GM10266 (cell line): ENCODE results near the gene GRIFIN.

Experiments
- DNase-seq: peaks from one replicate; pipeline ENCODE4 v3.0.0; 2012; ENCODE audit errors: extremely low spot score
- CTCF ChIP-seq: IDR thresholded peaks from 2 replicates; pipeline ENCODE4 v1.5.1; 2012; ENCODE audit warnings: mild to moderate bottlenecking, low read depth; ENCODE audit not compliant: control insufficient read depth, insufficient read depth; ENCODE audit errors: missing control alignments

The GRIFIN gene

DNA sequence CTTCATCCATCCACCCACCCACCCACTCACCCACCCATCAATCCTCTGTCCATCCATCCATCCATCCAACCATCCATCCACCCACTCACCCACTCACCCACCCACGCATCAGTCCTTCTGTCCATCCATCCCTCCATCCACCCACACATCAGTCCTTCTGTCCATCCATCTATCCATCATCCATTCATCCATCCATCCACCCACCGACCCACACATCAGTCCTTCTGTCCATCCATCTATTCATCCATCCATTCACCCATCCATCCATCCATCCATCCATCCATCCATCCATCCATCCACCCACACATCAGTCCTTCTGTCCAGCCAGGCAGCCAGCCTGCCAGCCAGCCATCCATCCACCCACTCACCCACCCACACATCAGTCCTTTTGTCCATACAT, 15.8 kb upstream of the GRIFIN start:
- no peak for DNase-seq
- no peak for TF ChIP-seq CTCF

- no peak for TF ChIP-seq CTCF
- DNase-seq, result no peak
Measured at GRCh38 chr7:2490181-2490651, 14.0 kb upstream of the GRIFIN start.

GRCh38 chr7:2488681-2489080, 12.5 kb upstream of the GRIFIN start:
- DNase-seq, result no peak
- no peak for TF ChIP-seq CTCF

DNA sequence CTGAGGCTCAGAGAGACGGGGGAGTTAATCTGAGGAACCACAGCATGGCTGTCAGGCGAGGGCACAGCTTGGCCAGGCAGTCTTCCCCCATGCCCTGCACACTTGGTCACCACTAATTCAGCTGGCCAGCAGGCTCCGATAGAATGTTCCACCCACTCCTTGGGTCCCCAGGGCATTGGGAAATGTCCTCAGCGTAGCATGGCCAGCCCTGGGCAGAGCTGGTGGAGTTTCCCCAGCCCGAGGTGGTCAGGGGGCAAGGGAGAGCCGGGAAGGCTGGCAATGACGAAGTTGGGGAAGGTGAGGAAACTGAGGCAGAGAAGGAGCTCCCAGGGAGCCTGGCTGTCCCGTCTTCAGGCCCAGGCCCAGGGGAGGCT, 12.1 kb upstream of the GRIFIN start:
- TF ChIP-seq CTCF, result no peak

GRCh38 chr7:2487586-2488271, 11.5 kb upstream of the GRIFIN start:
- DNase-seq, result no peak
- no peak for TF ChIP-seq CTCF

More for the DNA sequence above, 12.1 kb upstream of the GRIFIN start:
- DNase-seq, result no peak

- DNase-seq, result no peak
- TF ChIP-seq CTCF, result no peak
Measured at GRCh38 chr7:2484868-2485267, 8.7 kb upstream of the GRIFIN start.

DNA sequence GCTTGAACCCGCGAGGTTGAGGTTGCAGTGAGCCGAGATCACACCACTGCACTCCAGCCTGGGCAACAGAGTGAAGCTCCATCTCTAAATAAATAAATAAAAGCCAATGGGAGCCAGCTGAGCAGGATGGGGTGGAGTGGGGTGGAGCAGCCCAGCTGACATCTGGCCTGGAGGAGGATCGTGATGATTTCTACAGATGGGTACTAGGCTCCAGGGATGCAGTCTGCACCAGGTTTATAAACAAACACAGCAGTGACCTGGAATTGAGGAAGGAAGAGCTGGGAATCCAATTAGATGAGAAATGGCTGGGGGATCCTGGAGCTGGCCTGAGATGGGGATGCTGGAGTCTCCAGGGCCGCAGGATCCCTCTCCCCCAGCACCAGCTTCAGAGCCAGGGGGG, 7.3 kb upstream of the GRIFIN start:
- TF ChIP-seq CTCF, result no peak
- DNase-seq, result no peak
